Upper lobe of left lung (tissue), 6 donors: Measurements from ENCODE around the gene CLDN10. TPM values are rescaled to one million over a fixed set of nuclear protein-coding genes. Genes with fewer than 3 reads are reported as not detected.
A peak's percentile ranks its signal among the peaks of the same experiment; 100 is the strongest.
"Not testable (repeated sequence)": the region's sequence is repeated elsewhere in the genome, so short reads cannot be mapped to it uniquely, and the experiment has no call there.

Source experiments
- ATAC-seq, 2 donors: fragments of 200-7000 bp; cut with Tn5 transposase; one replicate each; pipeline ENCODE4 v1.9.1; 2022; ENCODE audit warnings: mild to moderate bottlenecking in 2 of 2, moderate library complexity in 2 of 2; ENCODE audit not compliant: low FRiP score in 2 of 2
- DNase-seq, 2 donors: peaks; one replicate each; pipeline ENCODE4 v3.0.0-alpha.2; 2019 to 2020
- H3K27ac ChIP-seq, 4 donors: fragments of 200-600 bp; sonication (generic); one replicate each; pipeline ENCODE4 v1.5.1; 2016 to 2019
- H3K27me3 ChIP-seq, 4 donors: fragments of 200-600 bp; sonication (generic); one replicate each; pipeline ENCODE4 v1.5.1; 2017 to 2019
- H3K36me3 ChIP-seq, 4 donors: fragments of 200-600 bp; sonication (generic); one replicate each; pipeline ENCODE4 v1.5.1; 2016 to 2019
- H3K4me1 ChIP-seq, 4 donors: fragments of 200-600 bp; sonication (generic); one replicate each; pipeline ENCODE4 v1.5.1; 2018 to 2019
- H3K4me3 ChIP-seq, 4 donors: fragments of 200-600 bp; sonication (generic); one replicate each; pipeline ENCODE4 v1.5.1; 2017 to 2019; ENCODE audit warnings: mild to moderate bottlenecking in 2 of 4, moderate library complexity in 1 of 4
- H3K9me3 ChIP-seq, 4 donors: fragments of 200-600 bp; sonication (generic); one replicate each; pipeline ENCODE4 v1.5.1; 2018 to 2019
- EP300 ChIP-seq, 4 donors: sonication (generic); formaldehyde crosslinking; IDR thresholded peaks; one replicate each; pipeline ENCODE4 v1.5.1; 2017; ENCODE audit warnings: antibody characterized with exemption in 4 of 4, control low read depth in 2 of 4
- POLR2A ChIP-seq, 4 donors: fragments of 450-650 bp; IDR thresholded peaks; one replicate each; pipeline ENCODE4 v1.5.1; 2016 to 2017; ENCODE audit warnings: antibody characterized with exemption in 4 of 4, mild to moderate bottlenecking in 2 of 4
- POLR2AphosphoS5 ChIP-seq, 2 donors: sonication (generic); formaldehyde crosslinking; IDR thresholded peaks; one replicate each; pipeline ENCODE4 v1.5.1; 2017; ENCODE audit warnings: antibody characterized with exemption in 2 of 2
- WGBS, 2 donors: methylation state at CpG; one replicate each; pipeline ENCODE4 v1.1.5; 2017 to 2018; 5-methylcytosine and 5-hydroxymethylcytosine counted together
- total RNA-seq, 6 donors: library from RNA; depleted of rRNA in 4 of 6; stranded (reverse); fragments of >200 nt in 4 of 6; gene quantifications; one replicate each; pipeline versions ENCODE4 v1.1.0 to v1.2.1, GENCODE V29; 2016 to 2021
- TF ChIP-seq, protein P1 (sequence below), 6 experiments: fragments of 450-650 bp in 4 of 6; fragments of 200-600 bp in 2 of 6; sonication (generic) in 2 of 6; IDR thresholded peaks; one replicate each; pipeline ENCODE4 v1.5.1; 2016 to 2019; ENCODE audit warnings: antibody characterized with exemption in 6 of 6
- donor health status: DM: no; HTN: no; CAD: no; lungs with moderate emphysema.
- donor health status: DM: no; HTN: yes; CAD: no; lungs with severe emphysema.

The CLDN10 gene
- total RNA-seq, 6 donors from 2014 or later, result 1.6 to 4.5 (median 2.4) TPM; not detected in 2

DNA sequence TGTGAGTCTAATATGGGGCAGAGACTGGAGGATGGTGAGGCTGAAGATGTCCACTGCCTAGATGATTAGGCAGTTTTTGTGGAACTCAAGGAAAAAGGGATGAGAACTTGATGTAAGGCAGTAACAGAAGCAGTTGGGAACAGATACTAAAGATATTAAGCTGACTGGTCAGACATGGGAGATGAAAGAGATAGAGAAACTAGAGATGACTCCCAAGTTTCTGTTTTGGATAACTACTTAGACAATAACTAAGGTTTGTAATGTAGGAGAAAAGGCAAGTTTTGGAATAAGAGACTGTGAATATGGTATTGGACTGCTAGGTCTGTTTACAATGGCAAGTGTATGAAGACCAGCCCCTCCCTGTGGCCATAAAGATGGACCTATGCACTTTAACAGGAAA, 43.5 kb upstream of the CLDN10 start:
- H3K4me1 ChIP-seq, result no peaks in the 10 kb centered on the region
- DNase-seq (no peak), ATAC-seq (no peak)
- H3K9me3 ChIP-seq, result no peaks in the 10 kb centered on the region
- no peaks in the 10 kb centered on the region for H3K36me3 ChIP-seq
- no peak for TF ChIP-seq EP300 (IDR thresholded peaks at IDR 0.05)
- TF ChIP-seq POLR2A (IDR thresholded peaks at IDR 0.05), result no peak
- no peak for TF ChIP-seq POLR2AphosphoS5 (IDR thresholded peaks at IDR 0.05)
- TF ChIP-seq, protein P1, sequence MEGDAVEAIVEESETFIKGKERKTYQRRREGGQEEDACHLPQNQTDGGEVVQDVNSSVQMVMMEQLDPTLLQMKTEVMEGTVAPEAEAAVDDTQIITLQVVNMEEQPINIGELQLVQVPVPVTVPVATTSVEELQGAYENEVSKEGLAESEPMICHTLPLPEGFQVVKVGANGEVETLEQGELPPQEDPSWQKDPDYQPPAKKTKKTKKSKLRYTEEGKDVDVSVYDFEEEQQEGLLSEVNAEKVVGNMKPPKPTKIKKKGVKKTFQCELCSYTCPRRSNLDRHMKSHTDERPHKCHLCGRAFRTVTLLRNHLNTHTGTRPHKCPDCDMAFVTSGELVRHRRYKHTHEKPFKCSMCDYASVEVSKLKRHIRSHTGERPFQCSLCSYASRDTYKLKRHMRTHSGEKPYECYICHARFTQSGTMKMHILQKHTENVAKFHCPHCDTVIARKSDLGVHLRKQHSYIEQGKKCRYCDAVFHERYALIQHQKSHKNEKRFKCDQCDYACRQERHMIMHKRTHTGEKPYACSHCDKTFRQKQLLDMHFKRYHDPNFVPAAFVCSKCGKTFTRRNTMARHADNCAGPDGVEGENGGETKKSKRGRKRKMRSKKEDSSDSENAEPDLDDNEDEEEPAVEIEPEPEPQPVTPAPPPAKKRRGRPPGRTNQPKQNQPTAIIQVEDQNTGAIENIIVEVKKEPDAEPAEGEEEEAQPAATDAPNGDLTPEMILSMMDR (IDR thresholded peaks at IDR 0.05), result no peak
- H3K27ac ChIP-seq, result no peak overlapping the region
- H3K27me3 ChIP-seq, result no peaks in the 10 kb centered on the region
- H3K4me3 ChIP-seq, result no peak overlapping the region

DNA sequence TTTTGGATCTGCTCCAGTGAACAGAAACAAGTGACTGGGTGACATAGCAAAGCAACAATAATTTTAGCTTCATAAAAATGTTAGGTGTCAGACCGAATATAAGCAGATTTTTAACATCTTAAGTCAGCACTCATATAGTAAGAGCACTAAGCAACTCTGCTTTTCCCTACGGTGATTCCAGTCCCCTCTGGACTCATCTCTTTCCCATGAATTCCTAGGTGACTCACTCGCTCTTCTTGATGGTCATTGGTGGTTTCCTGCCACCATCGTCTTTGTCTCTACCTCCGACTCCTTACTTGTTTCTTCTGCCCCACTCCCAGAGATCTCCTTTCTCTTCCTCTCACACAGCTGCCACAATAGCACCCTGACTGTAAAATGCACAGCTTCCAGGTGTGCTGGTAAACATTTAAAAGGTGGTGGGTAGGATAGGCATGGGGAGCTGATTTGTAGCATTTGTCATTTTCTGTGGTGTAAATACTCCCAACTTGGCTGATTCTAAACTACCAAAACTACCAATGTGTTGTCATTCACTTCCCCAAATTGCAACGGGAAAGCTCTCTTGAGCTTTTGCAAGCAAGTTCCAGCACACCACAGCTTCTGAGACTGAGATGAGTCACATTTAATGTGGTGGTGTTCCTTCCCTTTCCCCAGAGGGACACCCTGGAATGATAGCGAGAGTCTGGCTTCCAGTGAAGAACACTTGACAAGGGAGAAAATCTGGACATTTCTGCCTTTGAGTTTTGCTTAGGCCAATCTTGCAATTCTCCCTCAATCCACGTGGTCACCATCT, 42.8 kb upstream of the CLDN10 start:
- 61 to 67% methylated on average over 8 of the region's 8 CpGs for WGBS, 2 donors
- DNase-seq (no peak), ATAC-seq (peak in 1 of 2 donors; percentile 45)
- Histone ChIP-seq H3K27me3 (no peaks in the 10 kb centered on the region), H3K36me3 (no peaks in the 10 kb centered on the region), H3K9me3 (no peaks in the 10 kb centered on the region), H3K4me1 (no peaks in the 10 kb centered on the region), H3K27ac (no peak overlapping the region), H3K4me3 (no peak overlapping the region)
- no peak for TF ChIP-seq EP300 (IDR thresholded peaks at IDR 0.05)
- TF ChIP-seq POLR2A (IDR thresholded peaks at IDR 0.05), result no peak
- TF ChIP-seq, protein P1 (IDR thresholded peaks at IDR 0.05), result no peak
- no peak for TF ChIP-seq POLR2AphosphoS5 (IDR thresholded peaks at IDR 0.05)

DNA sequence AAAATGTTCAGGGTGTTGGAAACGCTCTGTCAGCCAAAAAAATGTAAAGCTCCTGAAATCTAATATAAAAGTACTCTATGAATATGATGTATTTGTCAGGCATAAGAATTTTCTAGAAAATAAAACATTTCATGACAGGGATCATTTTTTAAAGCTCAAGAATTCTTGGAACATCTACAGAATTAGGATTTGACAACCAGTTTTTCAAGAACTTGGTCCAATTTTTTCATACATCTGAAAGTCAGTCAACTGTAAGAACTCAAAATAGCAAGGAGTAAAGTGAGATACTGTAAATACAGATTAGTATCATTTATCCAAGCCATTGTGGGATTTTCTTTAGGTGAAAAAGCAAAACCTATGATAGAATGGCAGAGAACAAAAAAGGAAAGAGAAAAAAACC, 41.6 kb upstream of the CLDN10 start:
- 88 to 94% methylated on average over 1 of the region's 1 CpG for WGBS, 2 donors
- no peaks in the 10 kb centered on the region for H3K9me3 ChIP-seq
- ATAC-seq, result no peak

DNA sequence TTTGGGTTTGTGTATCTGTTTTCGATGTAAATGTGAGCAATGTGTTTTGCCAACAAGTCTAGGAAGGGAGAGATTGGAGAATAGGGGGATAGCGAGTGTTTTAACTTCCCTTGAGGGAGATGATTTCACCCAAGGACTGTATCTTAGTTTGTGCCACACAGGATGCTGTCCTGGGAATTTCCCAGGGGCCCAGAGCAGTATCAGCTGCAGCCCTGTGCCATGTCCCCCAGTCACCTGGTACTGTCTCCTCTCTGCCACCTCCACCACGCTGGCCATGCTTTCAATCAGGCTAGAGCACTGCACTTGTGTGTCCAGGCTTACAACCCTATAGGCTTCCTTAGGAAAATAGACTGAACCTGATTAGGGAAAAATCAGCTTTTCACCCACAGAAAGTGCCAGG, 40.1 kb upstream of the CLDN10 start:
- no peak for ATAC-seq
- Histone ChIP-seq H3K4me1 (no peaks in the 10 kb centered on the region), H3K27ac (no peak overlapping the region), H3K9me3 (no peaks in the 10 kb centered on the region), H3K36me3 (no peaks in the 10 kb centered on the region), H3K4me3 (no peak overlapping the region), H3K27me3 (no peaks in the 10 kb centered on the region)
- DNase-seq, result no peak
- WGBS, 2 donors, result 75 to 83% methylated on average over 3 of the region's 3 CpGs
- no peak for TF ChIP-seq POLR2AphosphoS5 (IDR thresholded peaks at IDR 0.05)
- no peak for TF ChIP-seq EP300 (IDR thresholded peaks at IDR 0.05)
- TF ChIP-seq, protein P1 (IDR thresholded peaks at IDR 0.05), result no peak
- TF ChIP-seq POLR2A (IDR thresholded peaks at IDR 0.05), result no peak

More for the DNA sequence above, 41.6 kb upstream of the CLDN10 start:
- H3K27me3 ChIP-seq, result no peaks in the 10 kb centered on the region
- no peaks in the 10 kb centered on the region for H3K36me3 ChIP-seq
- H3K4me1 ChIP-seq, result no peaks in the 10 kb centered on the region
- H3K4me3 ChIP-seq, result no peak overlapping the region
- no peak for DNase-seq
- TF ChIP-seq POLR2A (IDR thresholded peaks at IDR 0.05), result no peak
- TF ChIP-seq EP300 (IDR thresholded peaks at IDR 0.05), result no peak
- no peak overlapping the region for H3K27ac ChIP-seq

DNA sequence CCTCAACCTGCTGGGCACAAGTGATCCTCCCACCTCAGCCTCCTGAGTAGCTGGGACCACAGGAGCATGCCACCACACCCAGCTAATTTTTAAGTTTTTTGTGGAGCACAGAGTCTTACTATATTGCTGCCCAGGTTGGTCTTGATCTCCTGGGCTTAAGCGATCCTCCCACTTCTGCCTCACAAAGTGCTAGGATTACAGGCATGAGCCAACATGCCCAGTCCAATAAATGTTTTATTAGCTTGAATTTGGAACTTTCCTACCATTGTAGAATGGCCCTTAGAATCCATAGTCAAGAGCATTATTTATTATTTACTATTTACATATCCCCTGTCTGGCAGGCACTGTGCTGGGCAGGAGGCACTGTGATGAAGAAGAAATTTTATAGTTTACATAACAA, 39.6 kb upstream of the CLDN10 start:
- TF ChIP-seq, protein P1 (IDR thresholded peaks at IDR 0.05), result no peak
- TF ChIP-seq POLR2A (IDR thresholded peaks at IDR 0.05), result no peak
- TF ChIP-seq EP300 (IDR thresholded peaks at IDR 0.05), result no peak
- no peak for TF ChIP-seq POLR2AphosphoS5 (IDR thresholded peaks at IDR 0.05)
- Histone ChIP-seq H3K4me1 (no peaks in the 10 kb centered on the region), H3K27ac (no peak overlapping the region), H3K27me3 (no peaks in the 10 kb centered on the region), H3K9me3 (no peaks in the 10 kb centered on the region), H3K36me3 (no peaks in the 10 kb centered on the region), H3K4me3 (no peak overlapping the region)
- ATAC-seq (no peak), DNase-seq (no peak)
- WGBS, 2 donors, result 96 to 100% methylated on average over 1 of the region's 1 CpG

DNA sequence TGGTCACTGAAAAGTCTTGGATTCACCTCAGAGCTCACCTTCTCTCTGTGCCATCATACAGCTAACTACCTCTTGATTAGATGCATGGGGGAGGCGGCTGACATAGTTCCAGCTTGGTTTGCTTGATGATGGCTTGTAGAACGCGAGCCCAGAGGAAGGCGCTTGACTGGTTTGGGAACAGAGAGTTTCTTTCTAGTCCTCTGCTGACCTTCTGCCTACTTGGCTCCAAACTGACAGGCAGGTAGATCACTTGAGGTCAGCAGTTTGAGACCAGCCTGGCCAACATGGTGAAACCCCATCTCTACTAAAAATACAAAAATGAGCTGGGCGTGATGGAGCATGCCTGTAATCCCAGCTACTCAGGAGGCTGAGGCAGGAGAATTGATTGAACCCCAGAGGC, 36.9 kb upstream of the CLDN10 start:
- H3K4me3 ChIP-seq, H3K9me3 ChIP-seq, H3K27me3 ChIP-seq, ATAC-seq, H3K4me1 ChIP-seq, H3K27ac ChIP-seq, H3K36me3 ChIP-seq, DNase-seq: not testable (repeated sequence)
- WGBS, 2 donors, result 82 to 87% methylated on average over 5 of the region's 5 CpGs
